K562 (cell line): ENCODE data around the gene AARSD1. TPM values are rescaled to one million over a fixed set of nuclear protein-coding genes. Genes with fewer than 3 reads are reported as not detected.

Experiments
- ARID2 ChIP-seq: fragments of 450-650 bp; IDR thresholded peaks from 2 replicates; pipeline ENCODE4 v1.6.1; 2017; ENCODE audit warnings: antibody characterized with exemption, mild to moderate bottlenecking
- ATF4 ChIP-seq: fragments of 450-650 bp; formaldehyde crosslinking; IDR thresholded peaks from 2 replicates; pipeline ENCODE4 v1.4.0; 2022; ENCODE audit warnings: mild to moderate bottlenecking, moderate library complexity
- BHLHE40 ChIP-seq: IDR thresholded peaks from 2 replicates; pipeline ENCODE4 v1.6.1; 2011; ENCODE audit warnings: low read length, improper control_type of control experiment
- CREM ChIP-seq: IDR thresholded peaks from 2 replicates; pipeline ENCODE4 v1.6.1; 2014; ENCODE audit warnings: antibody characterized with exemption, low read depth
- ESRRA ChIP-seq: fragments of 450-650 bp; IDR thresholded peaks from 2 replicates; pipeline ENCODE4 v1.6.1; 2014; ENCODE audit warnings: low read depth, mild to moderate bottlenecking, moderate library complexity, borderline replicate concordance
- FOSL1 ChIP-seq: fragments of 200-800 bp; sonication (Bioruptor generic); conservative IDR thresholded peaks from 2 replicates; pipeline ENCODE4 v1.6.1; 2016; ENCODE audit warnings: missing genetic modification characterization, missing compliant biosample characterization
- GABPB1 ChIP-seq: sonication (generic); formaldehyde crosslinking; IDR thresholded peaks from 2 replicates; pipeline ENCODE4 v1.8.0; 2022; ENCODE audit warnings: mild to moderate bottlenecking, missing genetic modification reagents
- JUND ChIP-seq, 2 experiments: IDR thresholded peaks; 2 replicates in 1 of 2; 3 replicates in 1 of 2; pipeline ENCODE4 v1.6.1; 2011; ENCODE audit warnings: borderline replicate concordance in 2 of 2, low read depth in 2 of 2, low read length in 2 of 2, improper control_type of control experiment in 1 of 2, missing biosample characterization in 1 of 2, missing genetic modification characterization in 1 of 2, missing genetic modification reagents in 1 of 2
- MCM3 ChIP-seq: fragments of 450-650 bp; IDR thresholded peaks from 2 replicates; pipeline ENCODE4 v1.6.1; 2016
- NELFE ChIP-seq: IDR thresholded peaks from 2 replicates; pipeline ENCODE4 v1.6.1; 2011; ENCODE audit warnings: mild to moderate bottlenecking; ENCODE audit not compliant: insufficient read depth, insufficient read length
- PTBP1 ChIP-seq: fragments of 200-400 bp; formaldehyde crosslinking; IDR thresholded peaks from 2 replicates; pipeline ENCODE4 v1.6.1; 2017; ENCODE audit warnings: low read depth, low read length
- REST ChIP-seq, 2 experiments: fragments of 450-650 bp; formaldehyde crosslinking in 1 of 2; IDR thresholded peaks; 2 replicates each; pipeline versions ENCODE4 v1.4.0 to v1.6.1; 2014 to 2020; ENCODE audit warnings: mild to moderate bottlenecking in 2 of 2, borderline replicate concordance in 1 of 2, low read depth in 1 of 2
- SOX6 ChIP-seq: fragments of 450-650 bp; IDR thresholded peaks from 2 replicates; pipeline ENCODE4 v1.6.1; 2014; ENCODE audit warnings: mild to moderate bottlenecking
- SREBF1 ChIP-seq: fragments of 150-350 bp; IDR thresholded peaks from 2 replicates; pipeline ENCODE4 v1.6.1; 2014; ENCODE audit warnings: antibody characterized with exemption, low read depth, low read length, borderline replicate concordance
- TAF1 ChIP-seq: IDR thresholded peaks from 2 replicates; pipeline ENCODE4 v1.6.1; 2011; ENCODE audit warnings: mild to moderate bottlenecking, low read length, moderate library complexity; ENCODE audit not compliant: insufficient read depth, control insufficient read depth, severe bottlenecking; ENCODE audit errors: extremely low read depth
- TBL1XR1 ChIP-seq, 2 experiments: IDR thresholded peaks; 2 replicates each; pipeline ENCODE4 v1.6.1; 2012; ENCODE audit warnings: improper control_type of control experiment in 2 of 2, low read length in 2 of 2, mild to moderate bottlenecking in 1 of 2
- U2AF2 ChIP-seq: fragments of 200-400 bp; formaldehyde crosslinking; optimal IDR thresholded peaks from 2 replicates; pipeline ENCODE3; 2017; ENCODE audit warnings: low read depth, mild to moderate bottlenecking, low read length
- ZNF175 ChIP-seq: fragments of 200-800 bp; sonication (Bioruptor generic); IDR thresholded peaks from 2 replicates; pipeline ENCODE4 v1.6.1; 2016; ENCODE audit warnings: low read depth, mild to moderate bottlenecking, missing genetic modification characterization, missing compliant biosample characterization
- ZNF507 ChIP-seq: conservative IDR thresholded peaks from 2 replicates; pipeline ENCODE4 v1.6.1; 2017; ENCODE audit warnings: missing genetic modification characterization, missing compliant biosample characterization
- ZNF586 ChIP-seq: fragments of 450-650 bp; formaldehyde crosslinking; conservative IDR thresholded peaks from 2 replicates; pipeline ENCODE4 v1.4.0; 2020; ENCODE audit warnings: mild to moderate bottlenecking, moderate library complexity
- ZNF785 ChIP-seq: fragments of 250-450 bp; sonication (Bioruptor Pico); IDR thresholded peaks from 2 replicates; pipeline ENCODE4 v1.4.0; 2020; ENCODE audit warnings: mild to moderate bottlenecking
- polyA plus RNA-seq, 8 experiments: library from polyadenylated mRNA; depleted of rRNA in 4 of 8; stranded (reverse) in 5 of 8; unstranded in 3 of 8; fragments of >200 nt; fragmentation: Nextera tagmentation in 2 of 8; fragmentation: Illumina TruSeq in 1 of 8; extraction: Ambion mirVana in 2 of 8; extraction: Trizol in 1 of 8; gene quantifications; 2 replicates each; pipeline versions ENCODE4 v1.2.1 to v1.2.3, GENCODE V29; 2011 to 2014; ENCODE audit warnings: inconsistent platforms in 1 of 8, missing spikeins in 1 of 8
- total RNA-seq, 7 experiments: library from RNA; depleted of rRNA in 6 of 7; stranded (reverse); fragments of >200 nt in 6 of 7; fragmentation: Illumina TruSeq in 2 of 7; extraction: Trizol in 2 of 7; gene quantifications; 2 replicates each; pipeline versions ENCODE4 v1.2.1 to v1.2.3, GENCODE V29; 2011 to 2021; ENCODE audit warnings: low replicate concordance in 1 of 7

AARSD1 gene
- total and polyA plus RNA-seq, 9 of the 15 experiments (the other 6 are each of a cell fraction or from before 2014, with no cell fraction given): 51.7 to 98.5 (median 68.6) TPM

GRCh38 chr17:42969001-42969581 is 4.8 kb upstream of the AARSD1 start (continued):
- TF ChIP-seq REST (IDR thresholded peaks at IDR 0.05; ENCODE audit: borderline replicate concordance): no peak
- no peak for TF ChIP-seq REST (CRISPR knock-in tag; IDR thresholded peaks at IDR 0.05; ENCODE audit: low read depth)
- no peak for TF ChIP-seq ARID2
- no peak for TF ChIP-seq ZNF507 (tag)
- no peak for TF ChIP-seq ZNF785
- TF ChIP-seq ZNF175 (CRISPR knock-in tag): 0 out of 2 replicates have a peak, but pooled peaks have one; percentile 18
- no peak for TF ChIP-seq U2AF2
- TF ChIP-seq ESRRA: no peak
- TF ChIP-seq TAF1: no peak
- peak; percentile 73; the same call in 1 of the 2 replicates for TF ChIP-seq CREM
- no peak for TF ChIP-seq NELFE
- TF ChIP-seq MCM3: no peak
- no peak for TF ChIP-seq TBL1XR1 (IDR thresholded peaks at IDR 0.05; ENCODE audit: low read length in 2 of 2)
- TF ChIP-seq PTBP1: no peak
- no peak for TF ChIP-seq SREBF1
- 0 out of 2 replicates have a peak, but pooled peaks have one; percentile 37 for TF ChIP-seq ATF4 (CRISPR knock-in tag)
- no peak for TF ChIP-seq ZNF586
- TF ChIP-seq JUND (IDR thresholded peaks at IDR 0.05; ENCODE audit: borderline replicate concordance, low read depth, low read length): peak; percentile 71
- TF ChIP-seq JUND (tag; IDR thresholded peaks at IDR 0.05; ENCODE audit: borderline replicate concordance, low read depth, low read length): no peak
- TF ChIP-seq SOX6: peak; percentile 52; the same call in 1 of the 2 replicates
- no peak for TF ChIP-seq BHLHE40
- no peak for TF ChIP-seq GABPB1 (CRISPR knock-in tag)
- TF ChIP-seq FOSL1 (tag): 0 out of 2 replicates have a peak, but pooled peaks have one; percentile 15
